ENCODE results near the gene SACS.

DNA sequence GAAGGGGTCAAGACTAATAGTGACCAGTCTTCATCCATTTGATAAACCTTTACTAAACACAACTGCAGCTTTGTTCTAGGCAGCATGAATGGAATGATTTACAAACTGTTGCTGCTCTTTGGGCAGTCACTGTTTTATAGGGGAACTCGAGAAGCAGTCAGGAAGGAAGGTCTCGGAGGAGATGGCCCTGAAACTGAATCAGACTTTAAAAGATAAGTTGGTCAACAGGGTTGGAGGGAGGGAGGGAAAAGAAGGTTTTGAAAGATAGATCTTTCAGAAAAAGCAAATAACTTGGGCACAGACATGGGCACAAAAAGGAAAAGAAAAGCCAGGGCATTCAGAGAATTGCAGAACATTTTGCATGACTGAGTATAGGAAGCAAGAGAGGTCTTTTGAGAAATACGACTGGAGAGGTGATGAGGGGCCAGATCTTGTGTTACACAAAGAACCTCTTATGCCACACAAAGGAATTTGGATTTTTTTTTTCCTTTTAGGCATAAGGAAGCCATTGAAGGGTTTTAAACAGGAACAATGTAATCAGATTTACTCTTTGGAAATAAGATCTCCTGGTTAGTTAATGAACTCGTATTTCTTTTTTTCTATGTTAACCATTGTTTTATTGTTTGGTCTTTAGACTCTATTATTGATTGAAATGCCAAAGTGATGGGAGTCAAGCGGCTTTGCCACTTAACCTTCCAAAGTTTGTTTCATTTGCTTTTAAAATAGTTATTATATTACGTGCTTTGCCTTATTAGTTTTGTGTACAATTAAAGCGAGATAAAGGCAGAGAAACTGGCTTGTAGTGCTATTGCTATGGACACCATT is 37.5 kb upstream of the SACS start:
- TF ChIP-seq, protein P1, sequence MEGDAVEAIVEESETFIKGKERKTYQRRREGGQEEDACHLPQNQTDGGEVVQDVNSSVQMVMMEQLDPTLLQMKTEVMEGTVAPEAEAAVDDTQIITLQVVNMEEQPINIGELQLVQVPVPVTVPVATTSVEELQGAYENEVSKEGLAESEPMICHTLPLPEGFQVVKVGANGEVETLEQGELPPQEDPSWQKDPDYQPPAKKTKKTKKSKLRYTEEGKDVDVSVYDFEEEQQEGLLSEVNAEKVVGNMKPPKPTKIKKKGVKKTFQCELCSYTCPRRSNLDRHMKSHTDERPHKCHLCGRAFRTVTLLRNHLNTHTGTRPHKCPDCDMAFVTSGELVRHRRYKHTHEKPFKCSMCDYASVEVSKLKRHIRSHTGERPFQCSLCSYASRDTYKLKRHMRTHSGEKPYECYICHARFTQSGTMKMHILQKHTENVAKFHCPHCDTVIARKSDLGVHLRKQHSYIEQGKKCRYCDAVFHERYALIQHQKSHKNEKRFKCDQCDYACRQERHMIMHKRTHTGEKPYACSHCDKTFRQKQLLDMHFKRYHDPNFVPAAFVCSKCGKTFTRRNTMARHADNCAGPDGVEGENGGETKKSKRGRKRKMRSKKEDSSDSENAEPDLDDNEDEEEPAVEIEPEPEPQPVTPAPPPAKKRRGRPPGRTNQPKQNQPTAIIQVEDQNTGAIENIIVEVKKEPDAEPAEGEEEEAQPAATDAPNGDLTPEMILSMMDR (conservative IDR thresholded peaks at IDR 0.05 in 1 of 2, IDR thresholded peaks at IDR 0.05 in 1 of 2; ENCODE audit: extremely low read depth in 1 of 2, insufficient read depth in 1 of 2, low read depth in 1 of 2, low read length in 2 of 2) = no peak
- no peak for TF ChIP-seq EZH2 (IDR thresholded peaks at IDR 0.05; ENCODE audit: borderline replicate concordance, low read length)

Data from mammary epithelial cell (primary cell).